H1 (cell line): ENCODE measurements around the gene RXRA. TPM values are rescaled to one million over a fixed set of nuclear protein-coding genes. Genes with fewer than 3 reads are reported as not detected.

Experiments used
- RAD21 ChIP-seq, 2 experiments: IDR thresholded peaks in 1 of 2; conservative IDR thresholded peaks in 1 of 2; 2 replicates each; pipeline ENCODE4 v1.6.1; 2011; ENCODE audit warnings: low read depth in 2 of 2, low read length in 2 of 2, improper control_type of control experiment in 1 of 2, inconsistent platforms in 1 of 2, mild to moderate bottlenecking in 1 of 2, moderate library complexity in 1 of 2
- polyA plus RNA-seq, 7 experiments: library from polyadenylated mRNA; depleted of rRNA in 3 of 7; stranded (reverse) in 5 of 7; unstranded in 2 of 7; fragments of >200 nt in 5 of 7; fragments of 200-250 nt in 2 of 7; gene quantifications; 1 replicate in 5 of 7; 2 replicates in 1 of 7; 4 replicates in 1 of 7; pipeline versions ENCODE4 v1.2.1 to v1.2.3, GENCODE V29; 2011 to 2013; ENCODE audit warnings: missing spikeins in 2 of 7, mixed read lengths in 2 of 7
- total RNA-seq: library from RNA; stranded (reverse); fragmentation: NEBNext Ultra II Directional; extraction: Animal tissue kit (Norgen Biotek cat#: 25700); gene quantifications from 2 replicates; pipeline ENCODE4 v1.2.1, GENCODE V29; 2021

RXRA gene
- total and polyA plus RNA-seq, 2 of the 8 experiments (the other 6 are each of a cell fraction or from before 2014, with no cell fraction given): 9.8 to 29.4 TPM

GRCh38 chr9:134278974-134279640 lies 47.1 kb upstream of the RXRA start (continued):
- no peak for TF ChIP-seq RAD21 (IDR thresholded peaks at IDR 0.05 in 1 of 2, conservative IDR thresholded peaks at IDR 0.05 in 1 of 2; ENCODE audit: low read depth in 2 of 2, low read length in 2 of 2)
